H1 (cell line): ENCODE results near the gene MXI1. TPM values are rescaled to one million over a fixed set of nuclear protein-coding genes. Genes with fewer than 3 reads are reported as not detected.

Experiments used
- ASH2L ChIP-seq: fragments of 200-600, 300-600 bp; sonication (generic); IDR thresholded peaks from one replicate; pipeline ENCODE4 v1.7.1; 2017; ENCODE audit warnings: low read length
- BACH1 ChIP-seq: IDR thresholded peaks from 2 replicates; pipeline ENCODE4 v1.6.1; 2012; ENCODE audit warnings: low read length, improper control_type of control experiment
- BRCA1 ChIP-seq: IDR thresholded peaks from 2 replicates; pipeline ENCODE4 v1.6.1; 2012; ENCODE audit warnings: low read depth, low read length, improper control_type of control experiment
- CBX5 ChIP-seq: fragments of 300-800, 300-1000 bp; sonication (generic); IDR thresholded peaks from 2 replicates; pipeline ENCODE4 v1.7.1; 2016; ENCODE audit warnings: antibody characterized with exemption, low read length, low read depth
- CBX8 ChIP-seq: fragments of 300-800, 300-1000 bp; sonication (generic); IDR thresholded peaks from 2 replicates; pipeline ENCODE4 v1.7.1; 2016; ENCODE audit warnings: low read depth, low read length, borderline replicate concordance
- CHD2 ChIP-seq: IDR thresholded peaks from 2 replicates; pipeline ENCODE4 v1.6.1; 2012; ENCODE audit warnings: low read length, improper control_type of control experiment
- EGR1 ChIP-seq: IDR thresholded peaks from 2 replicates; pipeline ENCODE4 v1.6.1; 2011; ENCODE audit warnings: low read depth, low read length, borderline replicate concordance
- EP300 ChIP-seq, 2 experiments: IDR thresholded peaks; 1 replicate in 1 of 2; 2 replicates in 1 of 2; pipeline ENCODE4 v1.6.1; 2011 to 2012; ENCODE audit warnings: low read depth in 2 of 2, low read length in 2 of 2, mild to moderate bottlenecking in 2 of 2, borderline replicate concordance in 1 of 2, inconsistent platforms in 1 of 2, moderate library complexity in 1 of 2
- EZH2 ChIP-seq: fragments of 200-600 bp; sonication (generic); IDR thresholded peaks from 2 replicates; pipeline ENCODE4 v1.7.1; 2012; ENCODE audit warnings: low read depth, mild to moderate bottlenecking, moderate library complexity, low read length, inconsistent platforms; ENCODE audit not compliant: severe bottlenecking
- GTF2F1 ChIP-seq: IDR thresholded peaks from 2 replicates; pipeline ENCODE4 v1.6.1; 2012; ENCODE audit warnings: low read depth, low read length, improper control_type of control experiment, borderline replicate concordance
- HDAC2 ChIP-seq, 2 experiments: fragments of 300-600 bp in 1 of 2; sonication (generic) in 1 of 2; IDR thresholded peaks; 2 replicates each; pipeline ENCODE4 v1.6.1; 2011 to 2012; ENCODE audit warnings: low read depth in 2 of 2, low read length in 2 of 2, mild to moderate bottlenecking in 2 of 2, moderate library complexity in 2 of 2, borderline replicate concordance in 1 of 2, inconsistent platforms in 1 of 2
- KDM5A ChIP-seq: fragments of 200-600 bp; IDR thresholded peaks from 2 replicates; pipeline ENCODE4 v1.7.1; 2012; ENCODE audit warnings: mild to moderate bottlenecking, low read length, inconsistent platforms, mixed read lengths
- NRF1 ChIP-seq: IDR thresholded peaks from 2 replicates; pipeline ENCODE4 v1.6.1; 2011; ENCODE audit warnings: mild to moderate bottlenecking, low read depth, low read length, improper control_type of control experiment
- POLR2A ChIP-seq, 2 experiments: IDR thresholded peaks; 1 replicate in 1 of 2; 2 replicates in 1 of 2; pipeline ENCODE4 v1.6.1; 2011; ENCODE audit warnings: low read depth in 2 of 2, low read length in 2 of 2, mild to moderate bottlenecking in 2 of 2; ENCODE audit errors: control extremely low read depth in 1 of 2
- POU5F1 ChIP-seq: IDR thresholded peaks from 2 replicates; pipeline ENCODE4 v1.6.1; 2011; ENCODE audit warnings: low read depth, mild to moderate bottlenecking, low read length, moderate library complexity
- RAD21 ChIP-seq, 2 experiments: IDR thresholded peaks in 1 of 2; conservative IDR thresholded peaks in 1 of 2; 2 replicates each; pipeline ENCODE4 v1.6.1; 2011; ENCODE audit warnings: low read depth in 2 of 2, low read length in 2 of 2, improper control_type of control experiment in 1 of 2, inconsistent platforms in 1 of 2, mild to moderate bottlenecking in 1 of 2, moderate library complexity in 1 of 2
- RBBP5 ChIP-seq: IDR thresholded peaks from 2 replicates; pipeline ENCODE4 v1.7.1; 2012; ENCODE audit warnings: low read depth, mild to moderate bottlenecking, inconsistent platforms, low read length, moderate library complexity, borderline replicate concordance
- RNF2 ChIP-seq: fragments of 200-900, 300-1000 bp; sonication (generic); IDR thresholded peaks from 2 replicates; pipeline ENCODE4 v1.7.1; 2016; ENCODE audit warnings: borderline replicate concordance, low read depth, mild to moderate bottlenecking, antibody characterized with exemption, low read length; ENCODE audit not compliant: poor library complexity, severe bottlenecking; ENCODE audit errors: missing control alignments
- RXRA ChIP-seq: IDR thresholded peaks from 2 replicates; pipeline ENCODE4 v1.6.1; 2011; ENCODE audit warnings: low read depth, mild to moderate bottlenecking, low read length, moderate library complexity; ENCODE audit not compliant: insufficient read depth
- SP4 ChIP-seq: IDR thresholded peaks from 2 replicates; pipeline ENCODE4 v1.6.1; 2012; ENCODE audit warnings: low read length, inconsistent platforms
- SUZ12 ChIP-seq: fragments of 200-600 bp; sonication (generic); IDR thresholded peaks from 2 replicates; pipeline ENCODE4 v1.6.1; 2012; ENCODE audit warnings: mild to moderate bottlenecking, inconsistent platforms, low read length, moderate library complexity, mixed read lengths
- TAF7 ChIP-seq: optimal IDR thresholded peaks from 2 replicates; pipeline ENCODE3; 2011; ENCODE audit warnings: low read depth, mild to moderate bottlenecking, inconsistent platforms, low read length, moderate library complexity, borderline replicate concordance
- TBP ChIP-seq: IDR thresholded peaks from 2 replicates; pipeline ENCODE4 v1.6.1; 2011; ENCODE audit warnings: low read depth, low read length, improper control_type of control experiment
- ZNF274 ChIP-seq: IDR thresholded peaks from 2 replicates; pipeline ENCODE4 v1.7.0; 2012; ENCODE audit warnings: low read length, borderline replicate concordance; ENCODE audit errors: extremely low read depth
- polyA plus RNA-seq, 7 experiments: library from polyadenylated mRNA; depleted of rRNA in 3 of 7; stranded (reverse) in 5 of 7; unstranded in 2 of 7; fragments of >200 nt in 5 of 7; fragments of 200-250 nt in 2 of 7; gene quantifications; 1 replicate in 5 of 7; 2 replicates in 1 of 7; 4 replicates in 1 of 7; pipeline versions ENCODE4 v1.2.1 to v1.2.3, GENCODE V29; 2011 to 2013; ENCODE audit warnings: missing spikeins in 2 of 7, mixed read lengths in 2 of 7
- total RNA-seq: library from RNA; stranded (reverse); fragmentation: NEBNext Ultra II Directional; extraction: Animal tissue kit (Norgen Biotek cat#: 25700); gene quantifications from 2 replicates; pipeline ENCODE4 v1.2.1, GENCODE V29; 2021

The MXI1 gene
- total and polyA plus RNA-seq, 2 of the 8 experiments (the other 6 are each of a cell fraction or from before 2014, with no cell fraction given) = 5.7 to 8.8 TPM

DNA sequence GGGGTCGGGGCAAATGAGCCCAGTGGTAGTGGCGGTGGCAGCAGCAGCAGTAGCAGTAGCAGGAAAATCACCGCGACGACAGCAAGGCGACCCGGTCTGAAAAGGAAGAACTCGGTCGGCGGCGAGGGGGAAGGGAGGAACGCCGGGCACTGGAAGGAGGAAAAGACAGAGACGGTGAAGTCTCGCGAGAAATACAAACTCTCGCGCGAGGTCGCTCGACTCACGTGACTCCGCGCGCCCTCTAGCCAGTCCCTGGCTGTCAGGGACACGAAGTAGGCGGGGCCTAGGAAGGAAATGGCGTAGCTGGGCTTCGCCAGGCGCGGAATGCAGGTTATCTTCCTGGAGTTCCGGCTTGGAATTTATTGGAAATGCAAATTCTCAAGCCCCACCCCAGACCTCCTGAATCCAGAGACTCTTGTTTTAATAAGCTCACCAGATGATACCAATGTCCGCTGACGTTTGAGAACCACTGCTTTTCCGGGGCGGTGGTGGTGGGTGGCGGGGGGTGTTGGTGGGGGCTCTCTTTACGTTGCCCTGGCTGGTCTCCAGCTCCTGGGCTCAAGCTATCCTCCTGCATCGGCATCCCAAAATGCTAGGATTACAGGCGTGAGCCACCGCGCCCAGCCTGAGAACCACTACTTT lies 97.5 kb downstream of the MXI1 start, which contains the start of gene SMNDC1 (continued):
- TF ChIP-seq RBBP5 (peak; percentile 53; the same call in 1 of the 2 replicates), SP4 (peak; percentile 85; the same call in 1 of the 2 replicates), CBX5 (no peak), RXRA (no peak), KDM5A (no peak), TAF7 (peak; percentile 41), BACH1 (no peak), HDAC2 (IDR thresholded peaks at IDR 0.05; ENCODE audit: borderline replicate concordance in 1 of 2, low read depth in 2 of 2, low read length in 2 of 2) (no peak), POU5F1 (no peak), EZH2 (no peak), NRF1 (no peak), GTF2F1 (no peak), ASH2L (peak; percentile 45), ZNF274 (no peak), BRCA1 (peak; percentile 88), RAD21 (IDR thresholded peaks at IDR 0.05 in 1 of 2, conservative IDR thresholded peaks at IDR 0.05 in 1 of 2; ENCODE audit: low read depth in 2 of 2, low read length in 2 of 2) (no peak), EGR1 (no peak), RNF2 (no peak), SUZ12 (no peak), CHD2 (peak; percentile 95), EP300 (IDR thresholded peaks at IDR 0.05; ENCODE audit: borderline replicate concordance in 1 of 2, low read depth in 2 of 2, low read length in 2 of 2) (0 out of 3 replicates have a peak, but pooled peaks of 1 of the 2 experiments have one; percentile 6), CBX8 (no peak), POLR2A (IDR thresholded peaks at IDR 0.05; ENCODE audit: control extremely low read depth in 1 of 2, low read depth in 2 of 2, low read length in 2 of 2) (peak; percentile 79 to 89), TBP (peak; percentile 63)
